ENCODE results near the gene OR2A2.

OR2A2 gene

GRCh38 chr7:144137501-144137900 is 28.1 kb downstream of the OR2A2 start:
- DNase-seq (ENCODE audit: low read depth) = no peak

- no peak for DNase-seq (ENCODE audit: low read depth)
Observed at GRCh38 chr7:144142187-144142586, 32.8 kb downstream of the OR2A2 start.

GRCh38 chr7:144144426-144144825 is 35.0 kb downstream of the OR2A2 start:
- DNase-seq (ENCODE audit: low read depth) = no peak

- no peak for DNase-seq (ENCODE audit: low read depth)
Observed at GRCh38 chr7:144148224-144148827, 38.9 kb downstream of the OR2A2 start.

GRCh38 chr7:144158861-144159260 is 49.5 kb downstream of the OR2A2 start:
- no peak for DNase-seq (ENCODE audit: low read depth)

All from T follicular helper cell (primary cell).